SK-N-MC (cell line): ENCODE data around the gene ARL6IP6.

ENCODE experiments used
- DNase-seq: peaks from one replicate; pipeline ENCODE4 v3.0.0-alpha.2; 2011; ENCODE audit warnings: low read depth, low spot score
- H3K27ac ChIP-seq: fragments of 200-600 bp; sonication (generic); 2 replicates; pipeline ENCODE4 v1.5.1; 2016; ENCODE audit warnings: mixed run types
- H3K36me3 ChIP-seq: fragments of 200-600 bp; sonication (generic); 2 replicates; pipeline ENCODE4 v1.6.1; 2017; ENCODE audit warnings: antibody characterized with exemption, low read length, mixed read lengths; ENCODE audit not compliant: insufficient read depth
- H3K4me3 ChIP-seq: fragments of 200-600 bp; sonication (generic); 2 replicates; pipeline ENCODE4 v1.5.1; 2016
- H3K9ac ChIP-seq: fragments of 200-600 bp; sonication (generic); 2 replicates; pipeline ENCODE4 v1.8.0; 2017; ENCODE audit warnings: mixed run types, mixed read lengths; ENCODE audit not compliant: insufficient read length
- H3K9me3 ChIP-seq: fragments of 200-600 bp; sonication (generic); 2 replicates; pipeline ENCODE4 v1.6.1; 2017; ENCODE audit warnings: low read depth, mild to moderate bottlenecking, antibody characterized with exemption, low read length, moderate library complexity, mixed read lengths
- POLR2AphosphoS5 ChIP-seq: IDR thresholded peaks from 2 replicates; pipeline ENCODE4 v1.6.1; 2012; ENCODE audit warnings: mild to moderate bottlenecking, low read depth, low read length, borderline replicate concordance

Gene ARL6IP6

DNA sequence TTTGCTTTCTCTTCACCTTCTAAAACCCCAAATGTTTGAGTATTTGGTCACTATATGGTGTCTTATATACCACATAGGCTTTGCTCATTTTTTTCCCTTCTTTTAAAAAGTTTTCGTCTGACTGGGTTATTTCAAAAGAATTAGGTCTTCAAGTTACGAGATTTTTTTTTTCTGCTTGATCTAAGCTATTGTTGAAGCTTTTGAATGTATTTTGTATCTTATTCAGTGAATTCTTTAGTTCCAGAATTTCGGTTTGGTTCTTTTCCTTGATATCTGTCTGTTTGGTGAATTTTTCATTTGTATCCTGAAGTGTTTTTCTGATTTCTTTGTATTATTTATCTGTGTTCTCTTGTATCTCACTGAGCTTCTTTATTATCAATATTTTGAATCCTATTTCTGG, 93.5 kb downstream of the ARL6IP6 start:
- H3K9me3 ChIP-seq, result no peaks in the 10 kb centered on the region
- H3K27ac ChIP-seq, result no peak overlapping the region
- H3K36me3 ChIP-seq, result no peaks in the 10 kb centered on the region
- no peak for TF ChIP-seq POLR2AphosphoS5
- H3K4me3 ChIP-seq, result no peak overlapping the region
- no peak overlapping the region for H3K9ac ChIP-seq
- no peak for DNase-seq
